H1 (cell line): ENCODE measurements around the gene RICTOR. TPM values are rescaled to one million over a fixed set of nuclear protein-coding genes. Genes with fewer than 3 reads are reported as not detected.

Source experiments
- CTBP2 ChIP-seq: IDR thresholded peaks from 2 replicates; pipeline ENCODE4 v1.7.0; 2011; ENCODE audit warnings: borderline replicate concordance, mild to moderate bottlenecking, moderate library complexity, mixed read lengths, low read length; ENCODE audit not compliant: insufficient read depth, insufficient read length
- JUN ChIP-seq: IDR thresholded peaks from 2 replicates; pipeline ENCODE4 v1.6.1; 2011; ENCODE audit warnings: low read depth, mild to moderate bottlenecking, improper control_type of control experiment, low read length
- polyA plus RNA-seq, 7 experiments: library from polyadenylated mRNA; depleted of rRNA in 3 of 7; stranded (reverse) in 5 of 7; unstranded in 2 of 7; fragments of >200 nt in 5 of 7; fragments of 200-250 nt in 2 of 7; gene quantifications; 1 replicate in 5 of 7; 2 replicates in 1 of 7; 4 replicates in 1 of 7; pipeline versions ENCODE4 v1.2.1 to v1.2.3, GENCODE V29; 2011 to 2013; ENCODE audit warnings: missing spikeins in 2 of 7, mixed read lengths in 2 of 7
- total RNA-seq: library from RNA; stranded (reverse); fragmentation: NEBNext Ultra II Directional; extraction: Animal tissue kit (Norgen Biotek cat#: 25700); gene quantifications from 2 replicates; pipeline ENCODE4 v1.2.1, GENCODE V29; 2021
- TF ChIP-seq, protein P1 (sequence below): fragments of 300-600 bp; sonication (generic); IDR thresholded peaks from 2 replicates; pipeline ENCODE4 v1.7.1; 2012; ENCODE audit warnings: low read length, moderate library complexity, mild to moderate bottlenecking, inconsistent platforms; ENCODE audit not compliant: insufficient replicate concordance

The RICTOR gene
- total and polyA plus RNA-seq, 2 of the 8 experiments (the other 6 are each of a cell fraction or from before 2014, with no cell fraction given): 4.3 to 26.6 TPM

DNA sequence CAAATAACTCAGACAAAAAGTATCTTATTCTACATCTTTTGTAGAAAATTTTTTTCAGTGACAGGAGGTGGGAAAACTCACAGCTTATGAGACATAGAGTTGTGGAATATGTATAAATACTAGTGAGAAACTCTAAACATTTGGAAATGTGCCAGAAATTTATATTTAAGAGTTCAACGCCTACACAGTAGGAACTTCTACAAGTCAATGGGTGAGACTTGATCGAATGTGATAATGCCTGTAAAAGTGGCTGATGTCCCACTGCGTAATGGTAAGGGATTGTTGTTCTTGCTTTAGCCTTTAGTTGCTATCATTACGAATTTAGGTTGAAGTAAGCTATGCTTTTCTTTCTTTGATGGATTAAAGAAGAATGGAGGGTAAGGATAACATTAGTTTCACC lies 40.0 kb upstream of the RICTOR start (continued):
- TF ChIP-seq, protein P1, sequence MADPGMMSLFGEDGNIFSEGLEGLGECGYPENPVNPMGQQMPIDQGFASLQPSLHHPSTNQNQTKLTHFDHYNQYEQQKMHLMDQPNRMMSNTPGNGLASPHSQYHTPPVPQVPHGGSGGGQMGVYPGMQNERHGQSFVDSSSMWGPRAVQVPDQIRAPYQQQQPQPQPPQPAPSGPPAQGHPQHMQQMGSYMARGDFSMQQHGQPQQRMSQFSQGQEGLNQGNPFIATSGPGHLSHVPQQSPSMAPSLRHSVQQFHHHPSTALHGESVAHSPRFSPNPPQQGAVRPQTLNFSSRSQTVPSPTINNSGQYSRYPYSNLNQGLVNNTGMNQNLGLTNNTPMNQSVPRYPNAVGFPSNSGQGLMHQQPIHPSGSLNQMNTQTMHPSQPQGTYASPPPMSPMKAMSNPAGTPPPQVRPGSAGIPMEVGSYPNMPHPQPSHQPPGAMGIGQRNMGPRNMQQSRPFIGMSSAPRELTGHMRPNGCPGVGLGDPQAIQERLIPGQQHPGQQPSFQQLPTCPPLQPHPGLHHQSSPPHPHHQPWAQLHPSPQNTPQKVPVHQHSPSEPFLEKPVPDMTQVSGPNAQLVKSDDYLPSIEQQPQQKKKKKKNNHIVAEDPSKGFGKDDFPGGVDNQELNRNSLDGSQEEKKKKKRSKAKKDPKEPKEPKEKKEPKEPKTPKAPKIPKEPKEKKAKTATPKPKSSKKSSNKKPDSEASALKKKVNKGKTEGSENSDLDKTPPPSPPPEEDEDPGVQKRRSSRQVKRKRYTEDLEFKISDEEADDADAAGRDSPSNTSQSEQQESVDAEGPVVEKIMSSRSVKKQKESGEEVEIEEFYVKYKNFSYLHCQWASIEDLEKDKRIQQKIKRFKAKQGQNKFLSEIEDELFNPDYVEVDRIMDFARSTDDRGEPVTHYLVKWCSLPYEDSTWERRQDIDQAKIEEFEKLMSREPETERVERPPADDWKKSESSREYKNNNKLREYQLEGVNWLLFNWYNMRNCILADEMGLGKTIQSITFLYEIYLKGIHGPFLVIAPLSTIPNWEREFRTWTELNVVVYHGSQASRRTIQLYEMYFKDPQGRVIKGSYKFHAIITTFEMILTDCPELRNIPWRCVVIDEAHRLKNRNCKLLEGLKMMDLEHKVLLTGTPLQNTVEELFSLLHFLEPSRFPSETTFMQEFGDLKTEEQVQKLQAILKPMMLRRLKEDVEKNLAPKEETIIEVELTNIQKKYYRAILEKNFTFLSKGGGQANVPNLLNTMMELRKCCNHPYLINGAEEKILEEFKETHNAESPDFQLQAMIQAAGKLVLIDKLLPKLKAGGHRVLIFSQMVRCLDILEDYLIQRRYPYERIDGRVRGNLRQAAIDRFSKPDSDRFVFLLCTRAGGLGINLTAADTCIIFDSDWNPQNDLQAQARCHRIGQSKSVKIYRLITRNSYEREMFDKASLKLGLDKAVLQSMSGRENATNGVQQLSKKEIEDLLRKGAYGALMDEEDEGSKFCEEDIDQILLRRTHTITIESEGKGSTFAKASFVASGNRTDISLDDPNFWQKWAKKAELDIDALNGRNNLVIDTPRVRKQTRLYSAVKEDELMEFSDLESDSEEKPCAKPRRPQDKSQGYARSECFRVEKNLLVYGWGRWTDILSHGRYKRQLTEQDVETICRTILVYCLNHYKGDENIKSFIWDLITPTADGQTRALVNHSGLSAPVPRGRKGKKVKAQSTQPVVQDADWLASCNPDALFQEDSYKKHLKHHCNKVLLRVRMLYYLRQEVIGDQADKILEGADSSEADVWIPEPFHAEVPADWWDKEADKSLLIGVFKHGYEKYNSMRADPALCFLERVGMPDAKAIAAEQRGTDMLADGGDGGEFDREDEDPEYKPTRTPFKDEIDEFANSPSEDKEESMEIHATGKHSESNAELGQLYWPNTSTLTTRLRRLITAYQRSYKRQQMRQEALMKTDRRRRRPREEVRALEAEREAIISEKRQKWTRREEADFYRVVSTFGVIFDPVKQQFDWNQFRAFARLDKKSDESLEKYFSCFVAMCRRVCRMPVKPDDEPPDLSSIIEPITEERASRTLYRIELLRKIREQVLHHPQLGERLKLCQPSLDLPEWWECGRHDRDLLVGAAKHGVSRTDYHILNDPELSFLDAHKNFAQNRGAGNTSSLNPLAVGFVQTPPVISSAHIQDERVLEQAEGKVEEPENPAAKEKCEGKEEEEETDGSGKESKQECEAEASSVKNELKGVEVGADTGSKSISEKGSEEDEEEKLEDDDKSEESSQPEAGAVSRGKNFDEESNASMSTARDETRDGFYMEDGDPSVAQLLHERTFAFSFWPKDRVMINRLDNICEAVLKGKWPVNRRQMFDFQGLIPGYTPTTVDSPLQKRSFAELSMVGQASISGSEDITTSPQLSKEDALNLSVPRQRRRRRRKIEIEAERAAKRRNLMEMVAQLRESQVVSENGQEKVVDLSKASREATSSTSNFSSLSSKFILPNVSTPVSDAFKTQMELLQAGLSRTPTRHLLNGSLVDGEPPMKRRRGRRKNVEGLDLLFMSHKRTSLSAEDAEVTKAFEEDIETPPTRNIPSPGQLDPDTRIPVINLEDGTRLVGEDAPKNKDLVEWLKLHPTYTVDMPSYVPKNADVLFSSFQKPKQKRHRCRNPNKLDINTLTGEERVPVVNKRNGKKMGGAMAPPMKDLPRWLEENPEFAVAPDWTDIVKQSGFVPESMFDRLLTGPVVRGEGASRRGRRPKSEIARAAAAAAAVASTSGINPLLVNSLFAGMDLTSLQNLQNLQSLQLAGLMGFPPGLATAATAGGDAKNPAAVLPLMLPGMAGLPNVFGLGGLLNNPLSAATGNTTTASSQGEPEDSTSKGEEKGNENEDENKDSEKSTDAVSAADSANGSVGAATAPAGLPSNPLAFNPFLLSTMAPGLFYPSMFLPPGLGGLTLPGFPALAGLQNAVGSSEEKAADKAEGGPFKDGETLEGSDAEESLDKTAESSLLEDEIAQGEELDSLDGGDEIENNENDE: no peak
- TF ChIP-seq CTBP2 (no peak), JUN (no peak)
